Spleen (tissue), 7 donors: Measurements from ENCODE around the gene CALML4.

Source experiments
- CTCF ChIP-seq, 11 experiments: fragments of 200-600 bp in 7 of 11; fragments of 450-650 bp in 4 of 11; sonication (generic) in 4 of 11; IDR thresholded peaks in 8 of 11; conservative IDR thresholded peaks in 3 of 11; 1 replicate in 7 of 11; 2 replicates in 4 of 11; pipeline versions ENCODE4 v1.4.0 to v1.8.0; 2016 to 2021; ENCODE audit warnings: antibody characterized with exemption in 11 of 11, inconsistent platforms in 4 of 11, mild to moderate bottlenecking in 1 of 11
- POLR2A ChIP-seq, 3 donors: fragments of 450-650 bp; IDR thresholded peaks; one replicate each; pipeline ENCODE4 v1.5.1; 2017; ENCODE audit warnings: antibody characterized with exemption in 3 of 3, mild to moderate bottlenecking in 1 of 3
- donor health status: DM: no; HTN: no; CAD: no; lungs with moderate emphysema.
- donor health status: DM: no; HTN: no; CAD: no.
- donor health status: DM: no; HTN: no; CAD: no.

- TF ChIP-seq CTCF (IDR thresholded peaks at IDR 0.05 in 8 of 11, conservative IDR thresholded peaks at IDR 0.05 in 3 of 11), result no peak
- TF ChIP-seq POLR2A (IDR thresholded peaks at IDR 0.05), result no peak
These were observed 28.9 kb upstream of the CALML4 start for GRCh38 chr15:68234060-68234459.
